ENCODE results near the gene HSD17B11. TPM values are rescaled to one million over a fixed set of nuclear protein-coding genes. Genes with fewer than 3 reads are reported as not detected.

HSD17B11 gene
- total RNA-seq, 2 experiments from 2014 or later: 21.2 to 21.7 TPM

GRCh38 chr4:87375719-87376291 lies 15.2 kb downstream of the HSD17B11 start:
- DNase-seq: no peak
- Mint-ChIP-seq H3K27ac (no peak overlapping the region), H3K9me3 (no peaks in the 10 kb centered on the region), H3K4me1 (ENCODE audit: low read depth) (no peaks in the 10 kb centered on the region), H3K27me3 (no peaks in the 10 kb centered on the region), H3K36me3 (ENCODE audit: low read depth) (peaks cover 7% of the 10 kb centered on the region), H3K4me3 (no peak overlapping the region)
- POLR2A ChIA-PET: interaction anchor here (1.2 kb wide), 1 partner anchor 15 kb away, joined by 4 read pairs; the partner anchor contains the start of gene HSD17B11
- intact Hi-C loops (cut with micrococcal nuclease): loop anchor here (2.0 kb wide), 1 partner anchor 89 kb away; no protein-coding TSS in a partner anchor
- TF ChIP-seq CTCF (IDR thresholded peaks at IDR 0.05): peak; percentile 61
- peak; percentile 60 for ATAC-seq
- CTCF ChIA-PET: interaction anchor here (0.6 to 6.6 kb wide), 41 partner anchors 9 to 472 kb away, joined by 3 to 106 read pairs (median 4); partner anchors contain the start of genes HSD17B11 and NUDT9

DNA sequence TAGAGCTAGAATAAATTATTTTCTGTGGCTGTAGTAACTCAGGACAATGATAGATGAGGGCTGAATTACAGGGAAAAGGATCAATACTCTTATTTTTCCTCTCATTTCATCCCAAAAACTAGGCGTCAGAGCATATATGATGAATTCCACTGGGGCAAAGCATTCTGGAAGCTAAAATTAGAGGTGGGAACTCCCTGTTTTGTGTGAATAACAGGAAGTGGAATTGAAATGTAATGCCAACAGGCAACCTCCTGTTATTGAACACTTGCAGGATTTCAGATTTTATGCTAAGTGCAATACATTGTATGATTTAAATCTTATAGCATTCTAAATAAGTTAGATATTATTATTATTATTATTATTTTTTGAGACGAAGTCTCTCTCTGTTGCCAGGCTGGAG lies 20.9 kb downstream of the HSD17B11 start:
- ATAC-seq: no peak
- Mint-ChIP-seq H3K27me3 (no peaks in the 10 kb centered on the region), H3K4me1 (ENCODE audit: low read depth) (peaks cover 1% of the 10 kb centered on the region), H3K27ac (no peak overlapping the region), H3K4me3 (no peak overlapping the region), H3K36me3 (ENCODE audit: low read depth) (peaks cover 18% of the 10 kb centered on the region), H3K9me3 (no peaks in the 10 kb centered on the region)
- POLR2A ChIA-PET: no interaction called here
- intact Hi-C loops (cut with micrococcal nuclease): no loop called here
- CTCF ChIA-PET: interaction anchor here (1.6 to 1.7 kb wide), 2 partner anchors 95 to 96 kb away, joined by 3 to 4 read pairs; no protein-coding TSS in a partner anchor
- TF ChIP-seq CTCF (IDR thresholded peaks at IDR 0.05): no peak
- DNase-seq: no peak

DNA sequence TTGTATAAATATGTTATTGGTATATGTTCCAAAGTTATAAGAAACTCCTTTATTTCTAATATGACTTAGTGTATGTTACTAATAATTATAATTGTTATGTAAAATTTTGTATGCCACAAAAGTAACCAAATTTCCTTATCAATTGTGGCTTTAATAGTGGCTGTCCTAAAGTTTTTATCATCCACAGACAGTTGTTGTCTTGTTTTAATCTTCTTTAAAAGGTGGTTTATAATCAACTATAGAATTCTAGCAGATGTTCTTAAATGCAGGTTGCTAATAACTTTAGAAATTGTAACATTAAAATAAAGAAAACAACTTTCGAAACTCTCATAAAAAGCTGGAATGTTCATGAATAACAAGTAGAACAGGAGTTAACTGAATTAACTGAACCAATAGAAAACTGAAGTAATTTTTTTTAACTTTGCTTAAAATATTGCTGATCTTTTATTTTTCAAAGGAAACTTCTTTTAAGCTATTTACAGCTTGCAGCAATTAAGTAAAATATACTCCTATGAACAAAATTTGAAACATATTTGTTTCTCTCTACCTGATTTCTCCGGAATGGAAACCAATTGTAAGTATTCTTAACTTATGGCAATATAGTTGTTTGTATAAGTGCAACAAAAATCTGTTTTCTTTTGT lies 24.3 kb downstream of the HSD17B11 start:
- no peak for ATAC-seq
- Mint-ChIP-seq H3K27ac (no peak overlapping the region), H3K36me3 (ENCODE audit: low read depth) (peaks cover 15% of the 10 kb centered on the region), H3K27me3 (no peaks in the 10 kb centered on the region), H3K4me1 (ENCODE audit: low read depth) (peaks cover 1% of the 10 kb centered on the region), H3K4me3 (no peak overlapping the region), H3K9me3 (no peaks in the 10 kb centered on the region)
- intact Hi-C loops (cut with micrococcal nuclease): no loop called here
- ChIA-PET POLR2A (no interaction called here), CTCF (interaction anchor here (3.3 kb wide), 1 partner anchor 9 kb away, joined by 13 read pairs; no protein-coding TSS in a partner anchor)
- no peak for TF ChIP-seq CTCF (IDR thresholded peaks at IDR 0.05)
- DNase-seq: no peak

GRCh38 chr4:87365348-87365747 lies 25.6 kb downstream of the HSD17B11 start:
- CTCF ChIA-PET: interaction anchor here (3.3 kb wide), 1 partner anchor 11 kb away, joined by 13 read pairs; no protein-coding TSS in a partner anchor
- Mint-ChIP-seq H3K4me1 (ENCODE audit: low read depth) (peaks cover 1% of the 10 kb centered on the region), H3K27me3 (no peaks in the 10 kb centered on the region), H3K9me3 (no peaks in the 10 kb centered on the region), H3K36me3 (ENCODE audit: low read depth) (peaks cover 12% of the 10 kb centered on the region), H3K27ac (no peak overlapping the region), H3K4me3 (no peak overlapping the region)
- DNase-seq: no peak
- TF ChIP-seq CTCF (IDR thresholded peaks at IDR 0.05): no peak
- intact Hi-C loops (cut with micrococcal nuclease): no loop called here
- no peak for ATAC-seq
- POLR2A ChIA-PET: no interaction called here

DNA sequence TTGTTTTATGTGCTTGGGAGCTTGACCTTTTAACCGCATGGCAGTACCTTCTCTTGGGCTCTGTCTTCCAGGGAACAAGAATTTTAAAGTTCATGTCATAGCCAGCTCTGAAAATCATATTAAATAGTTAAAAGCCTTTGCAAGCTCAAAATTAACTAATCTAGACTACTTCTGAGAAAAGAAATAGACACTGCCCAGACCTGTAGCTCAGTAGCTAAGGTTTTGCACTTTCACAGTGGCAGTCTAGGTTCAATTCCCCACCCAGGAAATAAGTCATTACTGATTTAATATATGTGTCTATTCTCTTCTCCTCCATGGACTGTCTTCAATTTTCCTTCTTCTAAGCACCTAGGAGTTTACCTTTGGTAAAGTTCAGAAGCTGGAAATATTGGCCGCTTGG lies 27.4 kb downstream of the HSD17B11 start:
- ChIA-PET POLR2A (no interaction called here), CTCF (interaction anchor here (0.6 to 1.9 kb wide), 9 partner anchors 10 to 486 kb away, joined by 3 to 14 read pairs (median 3); no protein-coding TSS in a partner anchor)
- no peaks in the 10 kb centered on the region for H3K9me3 Mint-ChIP-seq
- H3K27me3 Mint-ChIP-seq: no peaks in the 10 kb centered on the region
- H3K4me1 Mint-ChIP-seq (ENCODE audit: low read depth): no peaks in the 10 kb centered on the region
- H3K36me3 Mint-ChIP-seq (ENCODE audit: low read depth): peaks cover 9% of the 10 kb centered on the region
- no peak overlapping the region for H3K4me3 Mint-ChIP-seq
- intact Hi-C loops (cut with micrococcal nuclease): no loop called here
- no peak for TF ChIP-seq CTCF (IDR thresholded peaks at IDR 0.05)
- DNase-seq: no peak
- no peak for ATAC-seq
- H3K27ac Mint-ChIP-seq: no peak overlapping the region

Data from activated CD8-positive, alpha-beta T cell treated with anti-CD3 and anti-CD28 coated beads for 36 hours (primary cell).